ENCODE measurements around the gene ADISSP. TPM values are rescaled to one million over a fixed set of nuclear protein-coding genes. Genes with fewer than 3 reads are reported as not detected.

ADISSP gene
- total and polyA plus RNA-seq, 2 of the 8 experiments (the other 6 are each of a cell fraction or from before 2014, with no cell fraction given), result 111 to 141 TPM

DNA sequence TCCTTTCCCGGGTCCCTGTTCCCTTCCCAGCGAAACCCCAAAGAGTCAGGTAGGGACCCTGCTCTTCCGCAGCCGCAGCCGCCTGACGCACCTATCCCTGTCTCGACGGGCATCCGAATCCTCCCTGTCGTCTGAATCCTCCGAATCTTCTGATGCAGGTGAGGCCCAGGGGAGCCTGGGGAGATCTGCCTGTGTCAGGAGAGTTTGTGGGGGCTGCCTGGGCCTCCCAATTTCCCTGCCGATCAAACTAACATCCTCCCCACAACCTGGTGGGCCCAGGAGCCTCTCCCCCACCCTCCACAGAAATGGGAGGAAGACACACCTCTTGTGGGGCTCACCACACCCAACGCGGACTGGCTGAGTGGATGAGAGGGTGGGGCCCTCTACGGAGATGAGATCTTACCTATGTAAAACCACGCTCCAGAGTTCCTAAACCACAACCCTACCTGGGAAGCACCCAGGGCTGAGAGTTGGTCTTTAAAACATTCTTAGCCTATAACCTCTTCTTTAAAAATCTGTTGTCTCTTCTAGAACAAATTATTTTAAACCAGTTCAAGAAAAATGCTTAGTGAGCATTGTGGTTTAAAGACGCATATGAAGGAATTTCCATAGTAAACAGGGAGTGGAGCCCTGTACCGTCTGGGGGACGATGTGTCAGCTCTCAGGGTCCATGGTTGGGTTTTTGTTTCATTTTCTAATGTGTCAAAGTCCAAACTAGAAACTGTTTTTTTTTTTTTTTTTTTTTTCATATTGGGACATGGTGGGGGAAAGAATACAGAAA, 30.2 kb upstream of the ADISSP start (continued):
- TF ChIP-seq BCL11A (IDR thresholded peaks at IDR 0.05; ENCODE audit: low read depth in 2 of 2, low read length in 2 of 2) (no peak), POLR2AphosphoS5 (IDR thresholded peaks at IDR 0.05; ENCODE audit: low read depth, low read length) (no peak), EP300 (IDR thresholded peaks at IDR 0.05; ENCODE audit: borderline replicate concordance in 1 of 2, low read depth in 2 of 2, low read length in 2 of 2) (no peak), CBX8 (IDR thresholded peaks at IDR 0.05; ENCODE audit: borderline replicate concordance, low read depth, low read length) (no peak), KDM5A (IDR thresholded peaks at IDR 0.05; ENCODE audit: low read length) (no peak)
